Measurements from ENCODE around the gene SLC8B1.

DNA sequence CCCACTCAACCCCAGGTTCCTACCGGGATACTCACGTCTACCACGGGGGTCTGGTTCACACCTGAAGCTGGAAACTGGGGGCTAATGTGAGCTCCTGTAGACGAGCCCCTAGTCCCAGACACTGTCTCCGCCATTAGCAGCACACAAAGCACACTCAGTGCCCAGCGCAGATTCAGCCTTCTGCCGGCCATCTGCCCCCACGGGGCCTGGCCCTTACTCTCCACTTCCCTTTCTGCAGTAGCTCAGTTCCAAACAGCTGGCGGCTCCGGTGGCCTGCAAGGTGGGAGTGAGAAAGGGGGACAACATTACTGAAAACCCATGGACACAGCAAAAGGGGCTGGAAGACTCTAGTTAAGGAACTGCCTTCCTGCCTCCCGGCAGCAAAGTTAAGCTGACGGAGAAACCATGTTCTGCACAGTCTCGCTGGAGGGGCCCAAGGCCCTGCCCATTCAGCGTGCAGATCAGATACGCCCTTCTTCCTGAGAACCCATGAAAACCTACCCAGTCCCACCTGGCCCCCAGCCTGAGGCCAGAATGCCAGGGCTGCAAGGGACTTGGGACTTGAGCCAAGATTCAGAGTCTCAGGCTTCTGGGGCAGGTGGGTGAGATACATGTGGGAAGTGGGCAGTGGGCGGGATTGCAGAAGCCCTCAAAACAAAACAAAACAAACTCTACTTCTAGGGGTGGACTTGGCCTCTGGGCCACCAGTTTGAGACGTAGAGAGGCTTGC, 2.1 kb downstream of the SLC8B1 start:
- TF ChIP-seq, protein P1, sequence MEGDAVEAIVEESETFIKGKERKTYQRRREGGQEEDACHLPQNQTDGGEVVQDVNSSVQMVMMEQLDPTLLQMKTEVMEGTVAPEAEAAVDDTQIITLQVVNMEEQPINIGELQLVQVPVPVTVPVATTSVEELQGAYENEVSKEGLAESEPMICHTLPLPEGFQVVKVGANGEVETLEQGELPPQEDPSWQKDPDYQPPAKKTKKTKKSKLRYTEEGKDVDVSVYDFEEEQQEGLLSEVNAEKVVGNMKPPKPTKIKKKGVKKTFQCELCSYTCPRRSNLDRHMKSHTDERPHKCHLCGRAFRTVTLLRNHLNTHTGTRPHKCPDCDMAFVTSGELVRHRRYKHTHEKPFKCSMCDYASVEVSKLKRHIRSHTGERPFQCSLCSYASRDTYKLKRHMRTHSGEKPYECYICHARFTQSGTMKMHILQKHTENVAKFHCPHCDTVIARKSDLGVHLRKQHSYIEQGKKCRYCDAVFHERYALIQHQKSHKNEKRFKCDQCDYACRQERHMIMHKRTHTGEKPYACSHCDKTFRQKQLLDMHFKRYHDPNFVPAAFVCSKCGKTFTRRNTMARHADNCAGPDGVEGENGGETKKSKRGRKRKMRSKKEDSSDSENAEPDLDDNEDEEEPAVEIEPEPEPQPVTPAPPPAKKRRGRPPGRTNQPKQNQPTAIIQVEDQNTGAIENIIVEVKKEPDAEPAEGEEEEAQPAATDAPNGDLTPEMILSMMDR (IDR thresholded peaks at IDR 0.05), result no peak
- no peak for TF ChIP-seq POLR2A (IDR thresholded peaks at IDR 0.05)

Measured in vagina (tissue), 2 donors.